Neuronal stem cell (in vitro differentiated cells): ENCODE results near the gene NFKB2.
A peak's percentile ranks its signal among the peaks of the same experiment; 100 is the strongest.

Experiments
- DNase-seq: peaks from one replicate; pipeline ENCODE4 v3.0.0-alpha.2; 2013; ENCODE audit warnings: low spot score
- H2AFZ ChIP-seq: one replicate; pipeline ENCODE4 v1.6.1; 2013; ENCODE audit warnings: mild to moderate bottlenecking, low read length, inconsistent platforms
- H2AK5ac ChIP-seq: 2 replicates; pipeline ENCODE4 v1.6.1; 2013; ENCODE audit warnings: low read depth, mild to moderate bottlenecking, inconsistent platforms, low read length, moderate library complexity, mixed read lengths
- H2BK120ac ChIP-seq: 2 replicates; pipeline ENCODE4 v1.6.1; 2013; ENCODE audit warnings: low read depth, mild to moderate bottlenecking, inconsistent platforms, low read length, moderate library complexity, mixed read lengths
- H2BK12ac ChIP-seq: one replicate; pipeline ENCODE4 v1.6.1; 2013; ENCODE audit warnings: low read length, inconsistent platforms
- H2BK15ac ChIP-seq: 2 replicates; pipeline ENCODE4 v1.6.1; 2013; ENCODE audit warnings: mild to moderate bottlenecking, low read length, inconsistent platforms, mixed read lengths
- H2BK5ac ChIP-seq: one replicate; pipeline ENCODE4 v1.6.1; 2013; ENCODE audit warnings: inconsistent platforms, mild to moderate bottlenecking, low read length, moderate library complexity
- H3K14ac ChIP-seq: one replicate; pipeline ENCODE4 v1.6.1; 2013; ENCODE audit warnings: low read length, inconsistent platforms
- H3K18ac ChIP-seq: 2 replicates; pipeline ENCODE4 v1.6.1; 2013; ENCODE audit warnings: low read length, inconsistent platforms
- H3K23ac ChIP-seq: 2 replicates; pipeline ENCODE4 v1.6.1; 2013; ENCODE audit warnings: low read depth, mild to moderate bottlenecking, mixed read lengths, low read length, inconsistent platforms; ENCODE audit not compliant: poor library complexity
- H3K27ac ChIP-seq: replicated peaks from 3 replicates; pipeline ENCODE4 v1.5.1; 2013; ENCODE audit warnings: low read length, inconsistent platforms
- H3K27me3 ChIP-seq, 3 experiments: 2 replicates each; pipeline ENCODE4 v1.6.1; 2013; ENCODE audit warnings: low read length in 3 of 3, mild to moderate bottlenecking in 2 of 3, inconsistent platforms in 1 of 3, low read depth in 1 of 3, mixed read lengths in 1 of 3, moderate library complexity in 1 of 3; ENCODE audit not compliant: control insufficient read depth in 3 of 3, insufficient read depth in 3 of 3
- H3K36me3 ChIP-seq, 2 donors: replicated peaks in 1 of 2; 2 replicates each; pipeline ENCODE4 v1.6.1; 2013; ENCODE audit warnings: low read length in 2 of 2; ENCODE audit not compliant: control insufficient read depth in 2 of 2, insufficient read depth in 2 of 2
- H3K4ac ChIP-seq: 2 replicates; pipeline ENCODE4 v1.6.1; 2013; ENCODE audit warnings: inconsistent platforms, mild to moderate bottlenecking, low read length, moderate library complexity
- H3K4me1 ChIP-seq, 2 donors: 1 replicate in 1 of 2; 2 replicates in 1 of 2; pipeline ENCODE4 v1.6.1; 2013; ENCODE audit warnings: low read length in 2 of 2, low read depth in 1 of 2; ENCODE audit not compliant: control insufficient read depth in 2 of 2, insufficient read depth in 1 of 2
- H3K4me2 ChIP-seq: one replicate; pipeline ENCODE4 v1.6.1; 2013; ENCODE audit warnings: mild to moderate bottlenecking, low read length, inconsistent platforms; ENCODE audit not compliant: insufficient read depth, poor library complexity, severe bottlenecking
- H3K4me3 ChIP-seq, 2 donors: 2 replicates each; pipeline ENCODE4 v1.5.1; 2013; ENCODE audit warnings: low read length in 2 of 2, mild to moderate bottlenecking in 2 of 2, inconsistent platforms in 1 of 2, moderate library complexity in 1 of 2
- H3K79me1 ChIP-seq: one replicate; pipeline ENCODE4 v1.6.1; 2013; ENCODE audit warnings: low read depth, mild to moderate bottlenecking, inconsistent platforms, low read length, moderate library complexity
- H3K9ac ChIP-seq: one replicate; pipeline ENCODE4 v1.6.1; 2013; ENCODE audit warnings: mild to moderate bottlenecking, low read depth, low read length, inconsistent platforms; ENCODE audit not compliant: poor library complexity
- H3K9me3 ChIP-seq, 2 donors: replicated peaks in 1 of 2; 2 replicates each; pipeline versions ENCODE3 to v1.6.1; 2013; ENCODE audit warnings: low read length in 2 of 2, mild to moderate bottlenecking in 2 of 2, inconsistent platforms in 1 of 2, low read depth in 1 of 2, mixed read lengths in 1 of 2, moderate library complexity in 1 of 2; ENCODE audit not compliant: control insufficient read depth in 2 of 2, insufficient read depth in 1 of 2
- H4K8ac ChIP-seq: one replicate; pipeline ENCODE4 v1.6.1; 2013; ENCODE audit warnings: low read depth, mild to moderate bottlenecking, inconsistent platforms, low read length, moderate library complexity
- H4K91ac ChIP-seq: one replicate; pipeline ENCODE4 v1.6.1; 2013; ENCODE audit warnings: low read length, low read depth, mild to moderate bottlenecking, inconsistent platforms; ENCODE audit not compliant: poor library complexity
- WGBS, 2 donors: extraction: QIAGEN DNeasy Blood & Tissue Kit; methylation state at CpG; one replicate each; pipeline ENCODE4 v1.1.7; 2013; ENCODE audit warnings: missing lambda C conversion rate in 2 of 2, mixed read lengths in 1 of 2; ENCODE audit not compliant: insufficient read length in 2 of 2, insufficient replicate concordance in 1 of 2; ENCODE audit errors: extremely low coverage in 2 of 2; 5-methylcytosine and 5-hydroxymethylcytosine counted together

Gene NFKB2

GRCh38 chr10:102425444-102425843 lies 29.9 kb downstream of the NFKB2 start:
- H3K79me1 ChIP-seq, result no peaks in the 10 kb centered on the region
- H4K91ac ChIP-seq, result no peak overlapping the region
- no peak overlapping the region for H3K23ac ChIP-seq
- no peak overlapping the region for H3K4me3 ChIP-seq
- no peak overlapping the region for H2AK5ac ChIP-seq
- H2BK5ac ChIP-seq, result no peak overlapping the region
- no CpG with 5 or more reads among the region's 1 CpG for WGBS, 2 donors
- no peak overlapping the region for H3K9ac ChIP-seq
- no peak overlapping the region for H2AFZ ChIP-seq
- no peak overlapping the region for H2BK120ac ChIP-seq
- H3K4ac ChIP-seq, result no peak overlapping the region
- H3K36me3 ChIP-seq, result peaks cover 11 to 34% of the 10 kb centered on the region in 2 donors
- H3K9me3 ChIP-seq, result no peaks in the 10 kb centered on the region
- H2BK12ac ChIP-seq, result no peak overlapping the region
- no peak overlapping the region for H2BK15ac ChIP-seq
- no peak overlapping the region for H3K18ac ChIP-seq
- DNase-seq, result no peak
- H3K27me3 ChIP-seq, result peaks cover 0 to 12% (median 0%) of the 10 kb centered on the region in 3 experiments
- H4K8ac ChIP-seq, result no peak overlapping the region
- peaks cover 14% of the 10 kb centered on the region in 2 donors for H3K4me1 ChIP-seq
- no peak overlapping the region for H3K27ac ChIP-seq
- H3K4me2 ChIP-seq, result no peak overlapping the region
- no peak overlapping the region for H3K14ac ChIP-seq

- H2BK5ac ChIP-seq, result no peak overlapping the region
- peaks cover 0 to 7% (median 0%) of the 10 kb centered on the region in 3 experiments for H3K27me3 ChIP-seq
- no peak overlapping the region for H3K18ac ChIP-seq
- DNase-seq, result no peak
- no peak overlapping the region for H3K4me2 ChIP-seq
- no peak overlapping the region for H2BK15ac ChIP-seq
- no peak overlapping the region for H3K14ac ChIP-seq
- H4K91ac ChIP-seq, result no peak overlapping the region
- H2BK12ac ChIP-seq, result no peak overlapping the region
- no peak overlapping the region for H3K9ac ChIP-seq
- H3K36me3 ChIP-seq, result peaks cover 11 to 39% of the 10 kb centered on the region in 2 donors
- H3K23ac ChIP-seq, result no peak overlapping the region
- H3K27ac ChIP-seq, result no peak overlapping the region
- peaks cover 16% of the 10 kb centered on the region in 2 donors for H3K4me1 ChIP-seq
- H3K9me3 ChIP-seq, result no peaks in the 10 kb centered on the region
- no peak overlapping the region for H2AFZ ChIP-seq
- H3K4me3 ChIP-seq, result no peak overlapping the region
- no peak overlapping the region for H2BK120ac ChIP-seq
- H4K8ac ChIP-seq, result no peak overlapping the region
- no peaks in the 10 kb centered on the region for H3K79me1 ChIP-seq
- WGBS, 2 donors, result no CpG with 5 or more reads among the region's 7 CpGs
- no peak overlapping the region for H2AK5ac ChIP-seq
- H3K4ac ChIP-seq, result no peak overlapping the region
These were observed 31.3 kb downstream of the NFKB2 start for GRCh38 chr10:102426803-102427287.

DNA sequence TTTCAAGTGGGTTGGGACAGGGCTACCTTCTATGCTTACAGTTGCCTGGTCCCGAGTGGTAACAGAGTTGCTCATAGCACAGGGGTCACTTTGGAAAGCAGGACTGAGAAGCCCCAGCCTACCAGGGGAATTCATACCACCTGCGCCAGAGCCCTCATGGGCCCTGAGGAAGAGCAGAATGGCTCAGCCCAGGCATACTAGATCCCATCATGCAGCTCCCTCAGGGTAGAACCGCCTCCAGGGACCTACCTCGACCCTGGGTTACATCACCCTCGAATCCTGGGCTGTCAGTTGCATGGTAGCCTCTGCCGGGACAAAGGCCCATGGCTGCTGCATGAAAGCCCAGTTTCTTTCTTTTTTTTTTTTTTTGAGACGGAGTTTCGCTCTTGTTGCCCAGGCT lies 34.0 kb downstream of the NFKB2 start:
- Histone ChIP-seq H3K18ac (no peak overlapping the region), H3K79me1 (no peaks in the 10 kb centered on the region), H3K4me1 (peaks cover 10 to 18% of the 10 kb centered on the region in 2 donors), H2AK5ac (no peak overlapping the region), H3K4me3 (no peak overlapping the region), H2BK15ac (no peak overlapping the region), H2BK5ac (no peak overlapping the region), H4K8ac (no peak overlapping the region), H3K23ac (no peak overlapping the region), H2BK120ac (no peak overlapping the region), H3K14ac (no peak overlapping the region), H3K9ac (no peak overlapping the region), H3K27ac (no peak overlapping the region), H3K36me3 (peaks cover 0 to 15% of the 10 kb centered on the region in 2 donors), H2BK12ac (no peak overlapping the region), H2AFZ (no peak overlapping the region), H4K91ac (no peak overlapping the region), H3K27me3 (peaks cover 0 to 9% (median 0%) of the 10 kb centered on the region in 3 experiments), H3K4me2 (no peak overlapping the region), H3K4ac (no peak overlapping the region), H3K9me3 (peaks cover 0 to 2% of the 10 kb centered on the region in 2 donors)
- DNase-seq, result no peak
- no CpG with 5 or more reads among the region's 8 CpGs for WGBS, 2 donors

- no peak overlapping the region for H3K4ac ChIP-seq
- H3K79me1 ChIP-seq, result no peaks in the 10 kb centered on the region
- peak overlapping the region; percentile 80 for H2AFZ ChIP-seq
- H2BK15ac ChIP-seq, result no peak overlapping the region
- H3K23ac ChIP-seq, result no peak overlapping the region
- H2BK12ac ChIP-seq, result no peak overlapping the region
- peaks cover 0 to 15% (median 0%) of the 10 kb centered on the region in 3 experiments for H3K27me3 ChIP-seq
- H3K14ac ChIP-seq, result no peak overlapping the region
- peak overlapping the region; percentile 4 for H3K18ac ChIP-seq
- no peak overlapping the region for H2BK5ac ChIP-seq
- H3K9me3 ChIP-seq, result peaks cover 0 to 2% of the 10 kb centered on the region in 2 donors
- H2AK5ac ChIP-seq, result peak overlapping the region; percentile 2
- peak overlapping the region; percentile 85 to 96 for H3K4me3 ChIP-seq
- H4K8ac ChIP-seq, result no peak overlapping the region
- no peak for DNase-seq
- no peak overlapping the region for H2BK120ac ChIP-seq
- peaks cover 11 to 27% of the 10 kb centered on the region in 2 donors for H3K4me1 ChIP-seq
- peaks cover 0 to 6% of the 10 kb centered on the region in 2 donors for H3K36me3 ChIP-seq
- no CpG with 5 or more reads among the region's 4 CpGs for WGBS, 2 donors
- peak overlapping the region; percentile 94 for H3K9ac ChIP-seq
- no peak overlapping the region for H4K91ac ChIP-seq
- H3K27ac ChIP-seq, result peak overlapping the region; percentile 16
- H3K4me2 ChIP-seq, result peak overlapping the region; percentile 74
These were observed 36.1 kb downstream of the NFKB2 start for GRCh38 chr10:102431452-102432124.
